DND-41 (cell line): ENCODE results near the gene CTSE.

Source experiments
- ATAC-seq: fragments of 200-7000 bp; cut with Tn5 transposase; 3 replicates; pipeline ENCODE4 v1.9.1; 2021; ENCODE audit warnings: low read depth; ENCODE audit not compliant: insufficient read depth
- DNase-seq: peaks from one replicate; pipeline ENCODE4 v3.0.0-alpha.2; 2020
- H2AFZ ChIP-seq: 2 replicates; pipeline ENCODE4 v1.6.0; 2012; ENCODE audit warnings: low read depth, low read length
- H3K27ac ChIP-seq: 2 replicates; pipeline ENCODE4 v1.5.1; 2012; ENCODE audit warnings: low read length, inconsistent platforms
- H3K27me3 ChIP-seq: fragments of 200-600 bp; sonication (generic); 2 replicates; pipeline ENCODE4 v1.6.0; 2012; ENCODE audit warnings: low read length, mild to moderate bottlenecking, inconsistent platforms; ENCODE audit not compliant: insufficient read depth, poor library complexity
- H3K36me3 ChIP-seq: 2 replicates; pipeline ENCODE4 v1.5.1; 2012; ENCODE audit warnings: low read length, inconsistent platforms; ENCODE audit not compliant: insufficient read depth
- H3K4me1 ChIP-seq: 2 replicates; pipeline ENCODE4 v1.5.1; 2012; ENCODE audit warnings: mild to moderate bottlenecking, low read length; ENCODE audit not compliant: insufficient read depth
- H3K4me2 ChIP-seq: 2 replicates; pipeline ENCODE4 v1.6.0; 2012; ENCODE audit warnings: mild to moderate bottlenecking, moderate library complexity, low read length, inconsistent platforms; ENCODE audit not compliant: insufficient read depth
- H3K4me3 ChIP-seq, 2 experiments: fragments of 200-600 bp in 1 of 2; shearing (Covaris generic) in 1 of 2; 2 replicates each; pipeline ENCODE4 v1.5.1; 2012 to 2016; ENCODE audit warnings: inconsistent platforms in 2 of 2, low read length in 2 of 2, mild to moderate bottlenecking in 2 of 2, low read depth in 1 of 2, moderate library complexity in 1 of 2
- H3K79me2 ChIP-seq: 2 replicates; pipeline ENCODE4 v1.6.0; 2012; ENCODE audit warnings: low read length, inconsistent platforms; ENCODE audit not compliant: insufficient read depth
- H3K9ac ChIP-seq: 2 replicates; pipeline ENCODE4 v1.6.0; 2012; ENCODE audit warnings: low read depth, mild to moderate bottlenecking, inconsistent platforms, low read length, moderate library complexity
- H3K9me3 ChIP-seq: 2 replicates; pipeline ENCODE4 v1.5.1; 2012; ENCODE audit warnings: low read length, moderate library complexity, mild to moderate bottlenecking, inconsistent platforms; ENCODE audit not compliant: insufficient read depth, severe bottlenecking
- H4K20me1 ChIP-seq: 2 replicates; pipeline ENCODE4 v1.6.0; 2012; ENCODE audit warnings: low read length; ENCODE audit not compliant: insufficient read depth
- CTCF ChIP-seq: IDR thresholded peaks from 2 replicates; pipeline ENCODE4 v1.5.1; 2012; ENCODE audit warnings: borderline replicate concordance, low read length, moderate library complexity, mild to moderate bottlenecking; ENCODE audit not compliant: poor library complexity, severe bottlenecking; ENCODE audit errors: extremely low read depth
- EZH2 ChIP-seq: IDR thresholded peaks from 3 replicates; pipeline ENCODE4 v1.6.1; 2012; ENCODE audit warnings: borderline replicate concordance, low read depth, mild to moderate bottlenecking, moderate library complexity, low read length, inconsistent platforms; ENCODE audit not compliant: severe bottlenecking

The CTSE gene

GRCh38 chr1:205986292-205986691, 37.4 kb downstream of the CTSE start:
- H3K36me3 ChIP-seq = no peaks in the 10 kb centered on the region
- no peak for ATAC-seq

GRCh38 chr1:205985330-205986005, 38.2 kb downstream of the CTSE start:
- no peak overlapping the region for H3K9ac ChIP-seq
- 0 out of 2 replicates have a peak, but pooled peaks cover 2% of the 10 kb centered on the region for H4K20me1 ChIP-seq
- no peak overlapping the region for H3K4me2 ChIP-seq
- no peak for TF ChIP-seq EZH2
- no peak for TF ChIP-seq CTCF
- H3K4me3 ChIP-seq = no peak overlapping the region
- H3K36me3 ChIP-seq = no peaks in the 10 kb centered on the region
- H3K27ac ChIP-seq = no peak overlapping the region
- no peaks in the 10 kb centered on the region for H3K79me2 ChIP-seq
- no peaks in the 10 kb centered on the region for H3K27me3 ChIP-seq
- ATAC-seq = no peak
- no peak overlapping the region for H2AFZ ChIP-seq
- H3K4me1 ChIP-seq = no peaks in the 10 kb centered on the region
- no peaks in the 10 kb centered on the region for H3K9me3 ChIP-seq
- DNase-seq = no peak

More at GRCh38 chr1:205986292-205986691, 37.4 kb downstream of the CTSE start:
- Histone ChIP-seq H3K4me3 (no peak overlapping the region), H3K4me1 (no peaks in the 10 kb centered on the region), H3K9ac (no peak overlapping the region), H3K27me3 (no peaks in the 10 kb centered on the region), H3K27ac (no peak overlapping the region), H3K4me2 (no peak overlapping the region), H3K79me2 (no peaks in the 10 kb centered on the region), H3K9me3 (no peaks in the 10 kb centered on the region), H4K20me1 (0 out of 2 replicates have a peak, but pooled peaks cover 2% of the 10 kb centered on the region), H2AFZ (no peak overlapping the region)
- no peak for DNase-seq
- TF ChIP-seq EZH2 (no peak), CTCF (no peak)

- H3K9me3 ChIP-seq = no peaks in the 10 kb centered on the region
- H3K36me3 ChIP-seq = no peaks in the 10 kb centered on the region
- H4K20me1 ChIP-seq = 0 out of 2 replicates have a peak, but pooled peaks cover 2% of the 10 kb centered on the region
- H3K27me3 ChIP-seq = no peaks in the 10 kb centered on the region
- no peak overlapping the region for H2AFZ ChIP-seq
- TF ChIP-seq CTCF = peak; percentile 72
- no peak for TF ChIP-seq EZH2
- no peak overlapping the region for H3K4me3 ChIP-seq
- H3K27ac ChIP-seq = no peak overlapping the region
- H3K4me1 ChIP-seq = no peaks in the 10 kb centered on the region
- H3K9ac ChIP-seq = no peak overlapping the region
- DNase-seq (peak; percentile 26), ATAC-seq (peak; percentile 76)
- H3K4me2 ChIP-seq = no peak overlapping the region
- H3K79me2 ChIP-seq = no peaks in the 10 kb centered on the region
Observed at GRCh38 chr1:205983925-205984725, 39.6 kb downstream of the CTSE start.
